Neural cell (in vitro differentiated cells): Measurements from ENCODE around the gene KRTAP10-6. TPM values are rescaled to one million over a fixed set of nuclear protein-coding genes. Genes with fewer than 3 reads are reported as not detected.
"Not testable (repeated sequence)": the region's sequence is repeated elsewhere in the genome, so short reads cannot be mapped to it uniquely, and the experiment has no call there.

ENCODE experiments used
- H2AFZ ChIP-seq: fragments of 200-600, 300-800 bp; sonication (generic), shearing (Covaris generic); 2 replicates; pipeline ENCODE4 v1.6.0; 2014; ENCODE audit warnings: low read depth, mild to moderate bottlenecking, antibody characterized with exemption, low read length, moderate library complexity
- H3F3A ChIP-seq: fragments of 200-600 bp; shearing (Covaris generic); 2 replicates; pipeline ENCODE4 v1.6.1; 2016; ENCODE audit warnings: mild to moderate bottlenecking, moderate library complexity, mixed read lengths, antibody characterized with exemption, low read length; ENCODE audit not compliant: insufficient read depth, poor library complexity, severe bottlenecking
- H3K27ac ChIP-seq: fragments of 200-600, 300-800 bp; sonication (generic), shearing (Covaris generic); 2 replicates; pipeline ENCODE4 v1.5.1; 2014; ENCODE audit warnings: mild to moderate bottlenecking, low read length, moderate library complexity
- H3K27me3 ChIP-seq: fragments of 300-800, 200-600 bp; sonication (generic), shearing (Covaris generic); 2 replicates; pipeline ENCODE4 v1.6.0; 2014; ENCODE audit warnings: mild to moderate bottlenecking, low read depth, low read length, moderate library complexity; ENCODE audit not compliant: insufficient read depth
- H3K36me3 ChIP-seq: fragments of 300-800, 200-600 bp; sonication (generic), shearing (Covaris generic); 2 replicates; pipeline ENCODE4 v1.5.1; 2014; ENCODE audit warnings: mild to moderate bottlenecking, antibody characterized with exemption, low read length, moderate library complexity; ENCODE audit not compliant: insufficient read depth
- H3K4me2 ChIP-seq: fragments of 300-800, 200-600 bp; sonication (generic), shearing (Covaris generic); 2 replicates; pipeline ENCODE4 v1.6.0; 2014; ENCODE audit warnings: mild to moderate bottlenecking, low read length
- H3K4me3 ChIP-seq: fragments of 300-800, 200-600 bp; sonication (generic), shearing (Covaris generic); 2 replicates; pipeline ENCODE4 v1.5.1; 2014; ENCODE audit warnings: mild to moderate bottlenecking, low read length, moderate library complexity
- H3K79me2 ChIP-seq: fragments of 200-600 bp; shearing (Covaris generic); replicated peaks from 2 replicates; pipeline ENCODE4 v1.6.0; 2014; ENCODE audit warnings: mild to moderate bottlenecking, low read length, moderate library complexity; ENCODE audit not compliant: insufficient read depth
- H3K9ac ChIP-seq: fragments of 300-800, 200-600 bp; sonication (generic), shearing (Covaris generic); 2 replicates; pipeline ENCODE4 v1.6.1; 2016; ENCODE audit warnings: mild to moderate bottlenecking, low read length, mixed read lengths
- H3K9me2 ChIP-seq: fragments of 200-600 bp; shearing (Covaris generic); 2 replicates; pipeline ENCODE4 v1.6.1; 2016; ENCODE audit warnings: mild to moderate bottlenecking, low read length, mixed read lengths; ENCODE audit not compliant: insufficient read depth
- H3K9me3 ChIP-seq: fragments of 200-600, 300-800 bp; sonication (generic), shearing (Covaris generic); 2 replicates; pipeline ENCODE4 v1.6.1; 2016; ENCODE audit warnings: mild to moderate bottlenecking, mixed run types, low read length, moderate library complexity, mixed read lengths
- H4K20me1 ChIP-seq: fragments of 200-600 bp; shearing (Covaris generic); 2 replicates; pipeline ENCODE4 v1.6.1; 2016; ENCODE audit warnings: mild to moderate bottlenecking, mixed run types; ENCODE audit not compliant: insufficient read depth
- EP300 ChIP-seq: fragments of 450-650 bp; conservative IDR thresholded peaks from 2 replicates; pipeline ENCODE4 v1.6.1; 2014; ENCODE audit warnings: antibody characterized with exemption, mild to moderate bottlenecking, moderate library complexity; ENCODE audit not compliant: poor library complexity, severe bottlenecking
- EZH2 ChIP-seq: fragments of 200-600, 300-800 bp; shearing (Covaris generic), sonication (generic); IDR thresholded peaks from 2 replicates; pipeline ENCODE4 v1.6.1; 2014; ENCODE audit warnings: antibody characterized with exemption, low read length, borderline replicate concordance, mild to moderate bottlenecking; ENCODE audit not compliant: insufficient read depth, poor library complexity, severe bottlenecking
- MXI1 ChIP-seq: fragments of 450-650 bp; conservative IDR thresholded peaks from 2 replicates; pipeline ENCODE4 v1.6.1; 2014; ENCODE audit warnings: antibody characterized with exemption, mild to moderate bottlenecking; ENCODE audit not compliant: poor library complexity, severe bottlenecking
- POLR2AphosphoS5 ChIP-seq: IDR thresholded peaks from 2 replicates; pipeline ENCODE4 v1.6.1; 2012
- RAD21 ChIP-seq: fragments of 450-650 bp; conservative IDR thresholded peaks from 2 replicates; pipeline ENCODE4 v1.6.1; 2014; ENCODE audit warnings: antibody characterized with exemption, mild to moderate bottlenecking, moderate library complexity
- REST ChIP-seq: IDR thresholded peaks from 2 replicates; pipeline ENCODE4 v1.6.1; 2012; ENCODE audit warnings: borderline replicate concordance
- SMC3 ChIP-seq: fragments of 450-650 bp; conservative IDR thresholded peaks from 2 replicates; pipeline ENCODE4 v1.6.1; 2014; ENCODE audit warnings: antibody characterized with exemption, mild to moderate bottlenecking, moderate library complexity; ENCODE audit not compliant: poor library complexity
- TAF1 ChIP-seq: IDR thresholded peaks from 2 replicates; pipeline ENCODE4 v1.6.1; 2012; ENCODE audit warnings: low read depth
- polyA plus RNA-seq: library from polyadenylated mRNA; depleted of rRNA; stranded (reverse); fragments of >200 nt; gene quantifications from 2 replicates; pipeline ENCODE4 v1.2.3, GENCODE V29; 2014
- TF ChIP-seq, protein P1 (sequence below): fragments of 450-650 bp; IDR thresholded peaks from 2 replicates; pipeline ENCODE4 v1.5.1; 2014; ENCODE audit warnings: antibody characterized with exemption, mild to moderate bottlenecking, moderate library complexity; ENCODE audit not compliant: poor library complexity, severe bottlenecking

KRTAP10-6 gene
- polyA plus RNA-seq, 1 donor from 2014 or later, result not detected

GRCh38 chr21:44611551-44611950 is 19.2 kb upstream of the KRTAP10-6 start:
- Histone ChIP-seq H2AFZ (no peak overlapping the region), H3F3A (no peaks in the 10 kb centered on the region), H3K36me3 (no peaks in the 10 kb centered on the region), H3K9me2 (no peaks in the 10 kb centered on the region), H3K27ac (no peak overlapping the region), H3K4me3 (no peak overlapping the region), H3K9ac (no peak overlapping the region), H3K27me3 (no peaks in the 10 kb centered on the region), H3K9me3 (no peaks in the 10 kb centered on the region), H3K79me2 (no peaks in the 10 kb centered on the region), H3K4me2 (no peak overlapping the region), H4K20me1 (no peaks in the 10 kb centered on the region)
- no peak for TF ChIP-seq POLR2AphosphoS5
- TF ChIP-seq REST, result no peak
- TF ChIP-seq MXI1, result no peak
- TF ChIP-seq SMC3, result no peak
- TF ChIP-seq, protein P1, sequence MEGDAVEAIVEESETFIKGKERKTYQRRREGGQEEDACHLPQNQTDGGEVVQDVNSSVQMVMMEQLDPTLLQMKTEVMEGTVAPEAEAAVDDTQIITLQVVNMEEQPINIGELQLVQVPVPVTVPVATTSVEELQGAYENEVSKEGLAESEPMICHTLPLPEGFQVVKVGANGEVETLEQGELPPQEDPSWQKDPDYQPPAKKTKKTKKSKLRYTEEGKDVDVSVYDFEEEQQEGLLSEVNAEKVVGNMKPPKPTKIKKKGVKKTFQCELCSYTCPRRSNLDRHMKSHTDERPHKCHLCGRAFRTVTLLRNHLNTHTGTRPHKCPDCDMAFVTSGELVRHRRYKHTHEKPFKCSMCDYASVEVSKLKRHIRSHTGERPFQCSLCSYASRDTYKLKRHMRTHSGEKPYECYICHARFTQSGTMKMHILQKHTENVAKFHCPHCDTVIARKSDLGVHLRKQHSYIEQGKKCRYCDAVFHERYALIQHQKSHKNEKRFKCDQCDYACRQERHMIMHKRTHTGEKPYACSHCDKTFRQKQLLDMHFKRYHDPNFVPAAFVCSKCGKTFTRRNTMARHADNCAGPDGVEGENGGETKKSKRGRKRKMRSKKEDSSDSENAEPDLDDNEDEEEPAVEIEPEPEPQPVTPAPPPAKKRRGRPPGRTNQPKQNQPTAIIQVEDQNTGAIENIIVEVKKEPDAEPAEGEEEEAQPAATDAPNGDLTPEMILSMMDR, result no peak
- no peak for TF ChIP-seq TAF1
- TF ChIP-seq RAD21, result no peak
- TF ChIP-seq EP300, result no peak
- TF ChIP-seq EZH2, result no peak

DNA sequence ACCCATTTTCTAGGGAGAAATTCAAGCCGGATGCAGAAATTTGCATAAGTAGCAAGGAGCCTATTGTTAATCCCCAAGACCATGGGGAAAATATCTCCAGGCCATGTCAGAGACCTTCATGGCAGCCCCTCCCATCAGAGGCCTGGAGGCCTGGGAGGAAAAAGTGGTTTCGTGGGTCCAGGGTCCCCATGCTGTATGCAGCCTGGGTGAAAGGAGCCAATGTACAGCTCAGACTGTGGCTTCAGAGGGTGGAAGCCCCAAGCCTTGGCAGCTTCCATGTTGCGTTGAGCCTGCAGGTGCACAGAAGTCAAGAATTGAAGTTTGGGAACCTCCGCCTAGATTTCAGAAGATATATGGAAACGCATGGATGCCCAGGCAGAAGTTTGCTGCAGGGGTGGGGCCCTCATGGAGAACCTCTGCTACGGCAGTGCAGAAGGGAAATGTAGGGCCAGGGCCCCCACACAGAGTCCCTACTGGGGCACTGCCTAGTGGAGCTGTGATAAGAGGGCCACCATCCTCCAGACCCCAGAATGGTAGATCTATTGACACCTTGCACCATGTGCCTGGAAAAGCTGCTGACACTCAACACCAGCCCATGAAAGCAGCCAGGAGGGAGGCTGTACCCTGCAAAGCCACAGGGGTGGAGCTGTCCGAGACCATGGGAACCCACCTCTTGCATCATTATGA is 18.0 kb upstream of the KRTAP10-6 start:
- H3K4me2 ChIP-seq, H3K9ac ChIP-seq, H3K9me2 ChIP-seq, H3F3A ChIP-seq, H4K20me1 ChIP-seq, H2AFZ ChIP-seq, H3K27me3 ChIP-seq, H3K4me3 ChIP-seq, H3K27ac ChIP-seq, H3K79me2 ChIP-seq, H3K9me3 ChIP-seq, H3K36me3 ChIP-seq: not testable (repeated sequence)

GRCh38 chr21:44609193-44609592 is 16.9 kb upstream of the KRTAP10-6 start:
- Histone ChIP-seq H3K79me2 (no peaks in the 10 kb centered on the region), H3K4me3 (no peak overlapping the region)
- TF ChIP-seq, protein P1, result no peak
- TF ChIP-seq MXI1 (no peak), POLR2AphosphoS5 (no peak), SMC3 (no peak), EP300 (no peak), TAF1 (no peak), REST (no peak), EZH2 (no peak), RAD21 (no peak)

More at GRCh38 chr21:44609193-44609592, 16.9 kb upstream of the KRTAP10-6 start:
- H3K27me3 ChIP-seq, result no peaks in the 10 kb centered on the region
- H3K9ac ChIP-seq, result no peak overlapping the region
- H3K9me2 ChIP-seq, result no peaks in the 10 kb centered on the region
- no peaks in the 10 kb centered on the region for H4K20me1 ChIP-seq
- no peaks in the 10 kb centered on the region for H3F3A ChIP-seq
- no peaks in the 10 kb centered on the region for H3K36me3 ChIP-seq
- H3K27ac ChIP-seq, result no peak overlapping the region
- no peak overlapping the region for H2AFZ ChIP-seq
- H3K9me3 ChIP-seq, result no peaks in the 10 kb centered on the region
- H3K4me2 ChIP-seq, result no peak overlapping the region
